Kidney glomerular epithelial cell (primary cell): ENCODE results near the gene CDH15.

ENCODE experiments used
- DNase-seq: peaks from one replicate; lab custom pipeline; 2025; lab: John Stamatoyannopoulos, UW

Gene CDH15

GRCh38 chr16:89140981-89141883, 30.3 kb upstream of the CDH15 start:
- DNase-seq: no peak

- DNase-seq: no peak
These were observed 29.7 kb upstream of the CDH15 start for GRCh38 chr16:89141884-89142267.

GRCh38 chr16:89142474-89143195, 28.9 kb upstream of the CDH15 start:
- no peak for DNase-seq

GRCh38 chr16:89143201-89143741, 28.3 kb upstream of the CDH15 start:
- DNase-seq: no peak

DNA sequence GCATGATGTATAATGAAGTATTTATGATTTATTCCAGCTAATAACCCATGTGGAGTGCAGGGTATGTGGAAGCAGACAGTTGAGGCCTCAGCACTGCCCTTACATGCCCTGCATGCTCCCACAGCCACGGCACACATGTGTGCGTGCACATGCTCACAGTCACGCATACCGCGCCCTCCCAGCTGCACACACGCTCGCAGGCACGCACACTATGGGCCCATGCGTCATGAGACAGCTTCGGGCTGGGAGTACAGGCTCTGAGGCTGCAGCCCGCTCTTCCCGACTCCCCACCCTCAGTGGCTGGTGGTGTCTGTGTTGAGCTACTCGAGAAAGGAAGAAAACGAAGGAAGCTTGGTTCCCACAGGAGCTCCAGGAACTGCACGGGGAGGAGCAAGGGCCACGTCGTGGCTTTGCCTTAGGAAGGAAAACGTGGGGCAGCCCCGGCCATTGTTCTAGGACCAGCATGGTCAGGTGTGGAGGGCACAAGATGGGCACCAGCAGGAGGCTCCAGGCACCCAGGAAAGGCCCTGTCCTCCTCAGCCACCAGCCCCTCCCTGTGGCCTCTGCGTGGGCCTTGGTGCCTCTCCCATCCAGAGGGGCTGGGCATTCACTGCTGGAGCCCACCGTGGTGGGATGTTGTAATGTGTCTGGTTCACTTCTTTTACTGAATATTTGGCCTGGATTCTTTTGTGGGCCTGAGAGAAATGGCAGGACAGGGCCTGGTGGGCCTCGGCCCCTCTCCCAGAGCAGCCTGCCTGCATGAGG, 27.5 kb upstream of the CDH15 start:
- DNase-seq: no peak

- DNase-seq: no peak
These were observed 26.9 kb upstream of the CDH15 start for GRCh38 chr16:89144681-89145080.

GRCh38 chr16:89145406-89146161, 26.0 kb upstream of the CDH15 start:
- DNase-seq: no peak

GRCh38 chr16:89146211-89147005, 25.1 kb upstream of the CDH15 start:
- no peak for DNase-seq

DNA sequence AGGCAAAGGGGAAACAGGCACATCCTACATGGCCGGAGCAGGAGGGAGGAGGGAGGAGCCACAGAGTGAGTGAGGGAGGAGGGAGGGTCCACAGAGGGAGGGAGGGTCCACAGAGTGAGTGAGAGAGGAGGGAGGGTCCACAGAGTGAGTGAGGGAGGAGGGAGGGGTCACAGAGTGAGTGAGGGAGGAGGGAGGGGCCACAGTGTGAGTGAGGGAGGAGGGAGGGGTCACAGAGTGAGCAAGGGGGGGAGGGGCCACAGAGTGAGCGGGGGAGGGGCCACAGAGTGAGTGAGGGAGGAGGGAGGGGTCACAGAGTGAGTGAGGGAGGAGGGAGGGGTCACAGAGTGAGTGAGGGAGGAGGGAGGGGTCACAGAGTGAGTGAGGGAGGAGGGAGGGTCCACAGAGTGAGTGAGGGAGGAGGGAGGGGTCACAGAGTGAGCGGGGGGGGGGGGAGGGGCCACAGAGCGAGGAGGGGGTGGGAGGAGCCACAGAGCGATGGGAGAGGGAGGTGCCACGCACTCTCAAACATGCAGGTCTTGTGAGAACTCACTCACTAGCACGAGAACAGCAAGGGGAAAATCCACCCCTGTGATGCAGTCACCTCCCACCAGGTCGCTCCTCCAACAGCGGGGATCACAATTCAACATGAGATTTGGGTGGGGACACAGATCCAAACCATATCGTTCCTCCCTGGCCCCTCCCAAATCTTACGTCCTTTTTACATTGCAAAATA, 24.3 kb upstream of the CDH15 start:
- no peak for DNase-seq

- no peak for DNase-seq
These were observed 22.2 kb upstream of the CDH15 start for GRCh38 chr16:89149386-89149785.

DNA sequence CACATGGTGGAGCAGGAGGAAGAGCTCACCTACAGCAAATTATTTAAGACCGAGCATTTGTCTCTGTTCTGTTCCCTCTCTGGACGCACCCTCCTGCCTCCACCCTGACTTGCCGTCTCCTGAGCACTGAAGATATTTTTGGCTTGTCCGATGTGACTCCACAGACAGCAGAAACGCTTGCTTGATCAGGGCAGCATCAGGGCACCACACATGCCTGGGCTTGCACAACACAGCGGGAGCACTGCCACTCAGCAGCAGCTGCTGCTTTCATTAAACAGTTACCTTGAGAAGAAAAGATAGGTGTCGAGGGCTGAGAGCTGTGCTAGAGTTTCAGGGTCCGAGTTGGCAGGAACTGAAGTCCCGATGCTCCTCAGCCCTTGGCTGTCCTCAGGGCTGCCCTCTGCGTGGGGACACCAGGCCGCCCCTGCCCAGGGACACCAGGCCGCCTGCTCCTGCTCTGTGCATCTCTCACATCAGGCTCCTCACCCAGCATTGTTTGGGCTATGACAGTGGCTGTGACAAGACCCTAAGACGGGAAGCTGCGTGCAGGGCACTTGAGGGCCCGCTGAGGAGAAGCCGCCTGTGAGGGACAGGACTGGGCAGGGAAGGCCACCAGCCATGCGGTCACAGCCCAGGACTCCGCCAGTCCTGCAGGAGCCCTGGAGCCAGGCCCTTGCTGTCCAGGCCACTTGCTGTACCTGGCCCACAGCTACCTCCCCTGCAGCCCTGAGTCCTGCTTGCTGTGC, 21.3 kb upstream of the CDH15 start:
- no peak for DNase-seq

- DNase-seq: no peak
These were observed 20.6 kb upstream of the CDH15 start for GRCh38 chr16:89150981-89151380.

GRCh38 chr16:89152831-89153700, 18.5 kb upstream of the CDH15 start:
- no peak for DNase-seq

DNA sequence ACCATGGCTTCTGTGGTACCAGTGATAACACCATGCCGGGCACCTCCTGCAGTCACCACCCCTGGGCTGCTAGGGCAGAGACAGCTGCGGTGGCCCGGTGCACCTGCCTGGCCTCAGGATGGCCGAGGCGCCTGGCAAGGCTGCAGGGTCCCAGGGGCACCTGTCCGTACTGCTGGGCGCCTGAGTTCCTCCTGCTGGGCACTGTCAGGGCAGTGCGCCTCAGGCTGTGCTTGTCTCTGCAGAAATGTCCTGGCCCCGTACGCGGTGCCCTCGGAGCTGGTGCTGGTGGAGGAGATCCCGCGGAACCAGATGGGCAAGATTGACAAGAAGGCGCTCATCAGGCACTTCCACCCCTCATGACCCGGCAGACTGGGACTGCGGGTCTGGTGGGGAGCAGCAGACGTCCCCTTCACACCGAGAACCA, 17.7 kb upstream of the CDH15 start:
- DNase-seq: no peak

DNA sequence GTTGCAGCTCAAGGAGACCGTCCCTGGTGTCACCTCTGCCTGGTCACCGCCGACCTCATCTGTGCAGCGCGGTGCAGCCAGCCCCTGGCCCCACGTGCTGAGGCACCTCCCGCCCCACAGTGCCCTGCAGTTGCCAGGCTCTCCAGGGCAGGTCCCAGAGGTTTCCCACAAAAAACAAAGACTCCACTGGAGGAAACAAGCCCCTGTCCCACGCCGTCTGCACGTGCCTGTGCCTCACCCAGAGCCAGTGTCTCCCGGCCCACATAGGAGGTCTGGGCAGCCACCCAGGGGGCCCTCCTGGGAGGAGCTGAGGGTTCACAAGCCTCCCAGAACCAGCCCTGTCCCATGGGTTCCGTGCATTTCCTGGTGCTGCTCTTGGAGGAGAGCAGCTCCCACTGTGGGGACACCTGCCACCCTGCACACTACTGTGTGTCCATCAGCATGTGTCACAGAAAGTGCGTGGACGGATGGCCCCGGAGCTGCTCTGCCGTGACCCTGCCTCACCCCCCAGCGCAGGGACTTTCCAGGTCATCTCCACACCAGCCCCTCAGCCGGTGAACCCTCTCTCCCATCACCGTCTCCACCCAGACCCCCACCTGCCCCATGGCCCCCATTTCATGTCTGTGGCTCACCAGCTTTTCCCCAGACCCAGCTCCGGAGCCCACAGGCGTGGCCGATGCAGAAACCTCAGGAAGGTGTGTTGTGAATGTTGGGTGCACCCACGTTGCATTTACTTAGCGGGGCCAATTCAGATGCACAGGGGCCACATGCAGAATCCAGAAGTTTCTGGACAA, 17.0 kb upstream of the CDH15 start:
- DNase-seq: no peak

DNA sequence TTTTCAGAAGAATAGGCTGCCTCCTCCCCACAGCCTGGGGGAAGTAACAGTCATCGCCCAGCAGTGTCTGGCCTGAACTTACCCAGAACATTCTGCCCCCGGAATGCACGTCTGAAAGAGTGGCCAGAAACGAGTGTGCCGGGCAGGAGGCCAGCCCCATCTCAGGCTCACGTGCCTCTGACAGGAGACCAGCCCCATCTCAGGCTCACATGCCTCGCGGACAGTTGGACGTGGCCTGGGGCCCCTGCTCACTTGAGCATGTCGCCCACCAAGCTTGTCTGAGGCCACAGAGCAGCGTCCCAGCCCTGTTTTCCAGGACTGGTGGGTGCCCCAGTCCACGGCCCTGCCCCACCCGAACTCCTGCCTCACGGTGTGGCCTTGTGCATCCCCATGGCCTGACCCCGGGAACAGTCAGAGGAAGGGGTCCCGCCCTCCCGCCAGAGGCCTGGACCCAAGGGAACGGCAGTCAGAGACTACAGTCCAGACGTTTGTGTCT, 16.3 kb upstream of the CDH15 start:
- DNase-seq: no peak
